ENCODE data around the gene TUBGCP6.
A peak's percentile ranks its signal among the peaks of the same experiment; 100 is the strongest.

Gene TUBGCP6

GRCh38 chr22:50225200-50225969 is 19.4 kb downstream of the TUBGCP6 start:
- H3K4me1 ChIP-seq (ENCODE audit: control insufficient read depth in 1 of 2, insufficient read depth in 2 of 2, low read length in 2 of 2): no peaks in the 10 kb centered on the region
- H3K9me3 ChIP-seq (ENCODE audit: insufficient read depth, low read depth, low read length): peaks cover 9% of the 10 kb centered on the region
- H3K23ac ChIP-seq (ENCODE audit: low read length): no peak overlapping the region
- no peak overlapping the region for H4K91ac ChIP-seq (ENCODE audit: low read depth, low read length)
- H2AFZ ChIP-seq (ENCODE audit: insufficient read depth, low read length, poor library complexity): no peak overlapping the region
- H3K27me3 ChIP-seq (ENCODE audit: insufficient read depth, low read length): no peaks in the 10 kb centered on the region
- no peak overlapping the region for H2AK5ac ChIP-seq (ENCODE audit: low read length)
- no CpG with 5 or more reads among the region's 24 CpGs for WGBS (ENCODE audit: extremely low coverage, insufficient coverage, insufficient read length)
- H2BK120ac ChIP-seq (ENCODE audit: insufficient read depth, low read length, poor library complexity): no peak overlapping the region
- no peaks in the 10 kb centered on the region for H3K79me1 ChIP-seq (ENCODE audit: low read length)
- no peaks in the 10 kb centered on the region for H3K79me2 ChIP-seq (ENCODE audit: control insufficient read depth, insufficient read depth, low read length, poor library complexity)
- peaks cover 55 to 65% of the 10 kb centered on the region in 2 experiments for H3K36me3 ChIP-seq (ENCODE audit: control insufficient read depth in 1 of 2, insufficient read depth in 2 of 2, low read length in 2 of 2)
- H3K27ac ChIP-seq (ENCODE audit: low read depth, low read length): no peak overlapping the region
- no peak overlapping the region for H3K9ac ChIP-seq (ENCODE audit: low read length)
- no peak overlapping the region for H4K8ac ChIP-seq (ENCODE audit: low read depth, low read length)
- no peak overlapping the region for H2BK12ac ChIP-seq (ENCODE audit: low read length)
- peak overlapping the region; percentile 24 for H3K4me3 ChIP-seq (ENCODE audit: low read depth, low read length)
- no peak overlapping the region for H2BK5ac ChIP-seq (ENCODE audit: low read depth, low read length, poor library complexity)
- no peak overlapping the region for H3K14ac ChIP-seq (ENCODE audit: low read length)
- H3K4ac ChIP-seq (ENCODE audit: low read depth, low read length): no peak overlapping the region
- H4K12ac ChIP-seq (ENCODE audit: low read depth, low read length): no peak overlapping the region
- no peak for DNase-seq
- H3K4me2 ChIP-seq (ENCODE audit: low read length): no peak overlapping the region
- H3K18ac ChIP-seq (ENCODE audit: low read length): no peak overlapping the region

- Histone ChIP-seq H4K12ac (ENCODE audit: low read depth, low read length) (no peak overlapping the region), H3K18ac (ENCODE audit: low read length) (no peak overlapping the region), H3K9me3 (ENCODE audit: insufficient read depth, low read depth, low read length) (peaks cover 10% of the 10 kb centered on the region), H2BK5ac (ENCODE audit: low read depth, low read length, poor library complexity) (no peak overlapping the region), H3K4me3 (ENCODE audit: low read depth, low read length) (no peak overlapping the region), H3K4me2 (ENCODE audit: low read length) (no peak overlapping the region), H2BK120ac (ENCODE audit: insufficient read depth, low read length, poor library complexity) (no peak overlapping the region), H3K79me1 (ENCODE audit: low read length) (no peaks in the 10 kb centered on the region), H2AFZ (ENCODE audit: insufficient read depth, low read length, poor library complexity) (no peak overlapping the region), H3K27me3 (ENCODE audit: insufficient read depth, low read length) (no peaks in the 10 kb centered on the region), H4K91ac (ENCODE audit: low read depth, low read length) (no peak overlapping the region), H3K14ac (ENCODE audit: low read length) (no peak overlapping the region), H3K79me2 (ENCODE audit: control insufficient read depth, insufficient read depth, low read length, poor library complexity) (no peaks in the 10 kb centered on the region), H3K9ac (ENCODE audit: low read length) (no peak overlapping the region), H2AK5ac (ENCODE audit: low read length) (no peak overlapping the region), H2BK12ac (ENCODE audit: low read length) (no peak overlapping the region), H3K4ac (ENCODE audit: low read depth, low read length) (no peak overlapping the region), H3K36me3 (ENCODE audit: control insufficient read depth in 1 of 2, insufficient read depth in 2 of 2, low read length in 2 of 2) (peaks cover 63 to 72% of the 10 kb centered on the region in 2 experiments), H4K8ac (ENCODE audit: low read depth, low read length) (no peak overlapping the region), H3K27ac (ENCODE audit: low read depth, low read length) (no peak overlapping the region), H3K4me1 (ENCODE audit: control insufficient read depth in 1 of 2, insufficient read depth in 2 of 2, low read length in 2 of 2) (no peaks in the 10 kb centered on the region), H3K23ac (ENCODE audit: low read length) (no peak overlapping the region)
- no peak for DNase-seq
- no CpG with 5 or more reads among the region's 16 CpGs for WGBS (ENCODE audit: extremely low coverage, insufficient coverage, insufficient read length)
Measured at GRCh38 chr22:50224071-50224470, 20.8 kb downstream of the TUBGCP6 start.

GRCh38 chr22:50222508-50222907 is 22.3 kb downstream of the TUBGCP6 start:
- no peak overlapping the region for H3K27ac ChIP-seq (ENCODE audit: low read depth, low read length)
- no peak overlapping the region for H3K9ac ChIP-seq (ENCODE audit: low read length)
- no peaks in the 10 kb centered on the region for H3K79me1 ChIP-seq (ENCODE audit: low read length)
- H2AFZ ChIP-seq (ENCODE audit: insufficient read depth, low read length, poor library complexity): no peak overlapping the region
- H3K4me2 ChIP-seq (ENCODE audit: low read length): no peak overlapping the region
- no peak overlapping the region for H4K8ac ChIP-seq (ENCODE audit: low read depth, low read length)
- H3K79me2 ChIP-seq (ENCODE audit: control insufficient read depth, insufficient read depth, low read length, poor library complexity): no peaks in the 10 kb centered on the region
- H3K18ac ChIP-seq (ENCODE audit: low read length): no peak overlapping the region
- peaks cover 10% of the 10 kb centered on the region for H3K9me3 ChIP-seq (ENCODE audit: insufficient read depth, low read depth, low read length)
- H2BK120ac ChIP-seq (ENCODE audit: insufficient read depth, low read length, poor library complexity): no peak overlapping the region
- no peaks in the 10 kb centered on the region for H3K27me3 ChIP-seq (ENCODE audit: insufficient read depth, low read length)
- no peak overlapping the region for H4K12ac ChIP-seq (ENCODE audit: low read depth, low read length)
- no peak overlapping the region for H3K23ac ChIP-seq (ENCODE audit: low read length)
- no peaks in the 10 kb centered on the region for H3K4me1 ChIP-seq (ENCODE audit: control insufficient read depth in 1 of 2, insufficient read depth in 2 of 2, low read length in 2 of 2)
- H2BK12ac ChIP-seq (ENCODE audit: low read length): no peak overlapping the region
- no peak for DNase-seq
- no peak overlapping the region for H3K4me3 ChIP-seq (ENCODE audit: low read depth, low read length)
- H2AK5ac ChIP-seq (ENCODE audit: low read length): no peak overlapping the region
- H3K4ac ChIP-seq (ENCODE audit: low read depth, low read length): no peak overlapping the region
- H2BK5ac ChIP-seq (ENCODE audit: low read depth, low read length, poor library complexity): no peak overlapping the region
- peaks cover 76 to 82% of the 10 kb centered on the region in 2 experiments for H3K36me3 ChIP-seq (ENCODE audit: control insufficient read depth in 1 of 2, insufficient read depth in 2 of 2, low read length in 2 of 2)
- H4K91ac ChIP-seq (ENCODE audit: low read depth, low read length): no peak overlapping the region
- no peak overlapping the region for H3K14ac ChIP-seq (ENCODE audit: low read length)
- WGBS (ENCODE audit: extremely low coverage, insufficient coverage, insufficient read length): no CpG with 5 or more reads among the region's 8 CpGs

- Histone ChIP-seq H3K79me2 (ENCODE audit: control insufficient read depth, insufficient read depth, low read length, poor library complexity) (no peaks in the 10 kb centered on the region), H3K18ac (ENCODE audit: low read length) (no peak overlapping the region), H2BK5ac (ENCODE audit: low read depth, low read length, poor library complexity) (no peak overlapping the region), H3K4me1 (ENCODE audit: control insufficient read depth in 1 of 2, insufficient read depth in 2 of 2, low read length in 2 of 2) (no peaks in the 10 kb centered on the region), H4K8ac (ENCODE audit: low read depth, low read length) (no peak overlapping the region), H2AK5ac (ENCODE audit: low read length) (no peak overlapping the region), H3K9ac (ENCODE audit: low read length) (no peak overlapping the region), H2BK12ac (ENCODE audit: low read length) (no peak overlapping the region), H4K91ac (ENCODE audit: low read depth, low read length) (no peak overlapping the region), H3K4me2 (ENCODE audit: low read length) (no peak overlapping the region), H3K27me3 (ENCODE audit: insufficient read depth, low read length) (no peaks in the 10 kb centered on the region), H3K23ac (ENCODE audit: low read length) (no peak overlapping the region), H3K36me3 (ENCODE audit: control insufficient read depth in 1 of 2, insufficient read depth in 2 of 2, low read length in 2 of 2) (peaks cover 84 to 88% of the 10 kb centered on the region in 2 experiments), H3K79me1 (ENCODE audit: low read length) (no peaks in the 10 kb centered on the region), H3K27ac (ENCODE audit: low read depth, low read length) (no peak overlapping the region), H3K14ac (ENCODE audit: low read length) (no peak overlapping the region), H3K4ac (ENCODE audit: low read depth, low read length) (no peak overlapping the region), H3K9me3 (ENCODE audit: insufficient read depth, low read depth, low read length) (peaks cover 10% of the 10 kb centered on the region), H2BK120ac (ENCODE audit: insufficient read depth, low read length, poor library complexity) (no peak overlapping the region), H2AFZ (ENCODE audit: insufficient read depth, low read length, poor library complexity) (no peak overlapping the region), H4K12ac (ENCODE audit: low read depth, low read length) (no peak overlapping the region), H3K4me3 (ENCODE audit: low read depth, low read length) (no peak overlapping the region)
- DNase-seq: no peak
- WGBS (ENCODE audit: extremely low coverage, insufficient coverage, insufficient read length): no CpG with 5 or more reads among the region's 19 CpGs
Measured at GRCh38 chr22:50221410-50222300, 23.2 kb downstream of the TUBGCP6 start.
